K562 (cell line): Measurements from ENCODE around the gene AGMO. TPM values are rescaled to one million over a fixed set of nuclear protein-coding genes. Genes with fewer than 3 reads are reported as not detected.

Experiments used
- ATAC-seq: fragments of 200-7000 bp; cut with Tn5 transposase; 3 replicates; pipeline ENCODE4 v1.9.1; 2020; ENCODE audit warnings: moderate library complexity
- BruUV-seq: library from RNA; stranded (reverse); fragments of 400-500 nt; replicated peaks from 2 replicates; lab custom pipeline; 2021; lab: Mats Ljungman, UMichigan
- CTCF ChIA-PET: fragments of 300-600 bp; formaldehyde crosslinking; extraction: SDS; loops from one replicate; lab custom pipeline; 2021; ENCODE audit warnings: low intra/inter-chr PET ratio; lab: Yijun Ruan, JAX
- POLR2A ChIA-PET: fragments of 300-600, 350-650 bp; sonication (Branson Sonifier 250); formaldehyde crosslinking; extraction: SDS; loops from one replicate; lab custom pipeline; 2021; ENCODE audit warnings: antibody characterized with exemption, inconsistent platforms; lab: Yijun Ruan, JAX
- DNase-seq, 4 experiments: peaks; one replicate each; pipeline versions ENCODE4 v3.0.0 to v3.0.0-alpha.2; 2011 to 2018; ENCODE audit warnings: low spot score in 3 of 4, mixed read lengths in 3 of 4; ENCODE audit errors: extremely low read depth in 1 of 4
- FAIRE-seq: peaks from 2 replicates; lab custom pipeline; 2011; peaks lifted over from hg19 to GRCh38; lab: Jason Lieb, UNC
- H2AFZ ChIP-seq: 2 replicates; pipeline ENCODE4 v1.6.0; 2011; ENCODE audit warnings: low read depth, low read length, control low read depth, inconsistent platforms
- H3K27ac ChIP-seq: fragments of 200-600 bp; 3 replicates; pipeline ENCODE4 v1.8.0; 2011; ENCODE audit warnings: low read depth, mild to moderate bottlenecking, control low read depth, inconsistent platforms, low read length, moderate library complexity, mixed read lengths; ENCODE audit errors: extremely low read depth
- H3K27me3 ChIP-seq, 2 experiments: fragments of 300-600 bp in 1 of 2; 2 replicates in 1 of 2; 3 replicates in 1 of 2; pipeline versions ENCODE4 v1.6.0 to v1.8.0; 2011; ENCODE audit warnings: inconsistent platforms in 2 of 2, low read length in 2 of 2, mild to moderate bottlenecking in 1 of 2, mixed read lengths in 1 of 2, moderate library complexity in 1 of 2; ENCODE audit not compliant: control insufficient read depth in 2 of 2, insufficient read depth in 2 of 2
- H3K36me3 ChIP-seq: fragments of 300-600 bp; 3 replicates; pipeline ENCODE4 v1.8.0; 2011; ENCODE audit warnings: mild to moderate bottlenecking, low read length, inconsistent platforms; ENCODE audit not compliant: control insufficient read depth, insufficient read depth
- H3K4me1 ChIP-seq, 2 experiments: fragments of 200-600 bp in 1 of 2; replicated peaks in 1 of 2; 2 replicates in 1 of 2; 3 replicates in 1 of 2; pipeline versions ENCODE4 v1.5.1 to v1.8.0; 2011; ENCODE audit warnings: inconsistent platforms in 2 of 2, low read length in 2 of 2, mild to moderate bottlenecking in 1 of 2, mixed read lengths in 1 of 2, moderate library complexity in 1 of 2; ENCODE audit not compliant: control insufficient read depth in 2 of 2, insufficient read depth in 2 of 2
- H3K4me2 ChIP-seq: 2 replicates; pipeline ENCODE4 v1.6.1; 2011; ENCODE audit warnings: low read length, control low read depth, inconsistent platforms, mixed read lengths; ENCODE audit not compliant: insufficient read depth
- H3K4me3 ChIP-seq: fragments of 200-600 bp; sonication (generic), shearing (Covaris generic); 2 replicates; pipeline ENCODE4 v1.5.1; 2016; ENCODE audit warnings: control low read depth, inconsistent platforms
- H3K79me2 ChIP-seq: fragments of 200-600 bp; 3 replicates; pipeline ENCODE4 v1.8.0; 2011; ENCODE audit warnings: low read length, inconsistent platforms; ENCODE audit not compliant: control insufficient read depth, insufficient read depth
- H3K9ac ChIP-seq, 2 experiments: 2 replicates each; pipeline versions ENCODE4 v1.6.0 to v1.6.1; 2011; ENCODE audit warnings: low read depth in 2 of 2, low read length in 2 of 2, control low read depth in 1 of 2, inconsistent platforms in 1 of 2, mild to moderate bottlenecking in 1 of 2, mixed read lengths in 1 of 2; ENCODE audit not compliant: insufficient read depth in 1 of 2
- H3K9me1 ChIP-seq: one replicate; pipeline ENCODE4 v1.6.0; 2011; ENCODE audit warnings: inconsistent platforms, mild to moderate bottlenecking, low read length, moderate library complexity; ENCODE audit not compliant: control insufficient read depth, insufficient read depth
- H3K9me3 ChIP-seq: replicated peaks from 2 replicates; pipeline ENCODE4 v1.5.1; 2011; ENCODE audit warnings: low read depth, low read length, inconsistent platforms; ENCODE audit not compliant: control insufficient read depth, insufficient read depth
- H4K20me1 ChIP-seq: replicated peaks from 2 replicates; pipeline ENCODE4 v1.6.1; 2011; ENCODE audit warnings: low read length, inconsistent platforms, mixed read lengths; ENCODE audit not compliant: control insufficient read depth, insufficient read depth
- EGR1 ChIP-seq: fragments of 450-650 bp; conservative IDR thresholded peaks from 2 replicates; pipeline ENCODE4 v1.6.1; 2017; ENCODE audit warnings: mild to moderate bottlenecking
- TOE1 ChIP-seq, 2 experiments: fragments of 450-650 bp in 1 of 2; sonication (generic) in 1 of 2; formaldehyde crosslinking in 1 of 2; IDR thresholded peaks; 2 replicates each; pipeline versions ENCODE4 v1.7.1 to v1.8.0; 2016 to 2022; ENCODE audit warnings: borderline replicate concordance in 2 of 2, mild to moderate bottlenecking in 2 of 2, antibody characterized with exemption in 1 of 2, inconsistent platforms in 1 of 2, low read depth in 1 of 2, missing genetic modification reagents in 1 of 2, moderate library complexity in 1 of 2
- U2AF2 ChIP-seq: fragments of 200-400 bp; formaldehyde crosslinking; optimal IDR thresholded peaks from 2 replicates; pipeline ENCODE3; 2017; ENCODE audit warnings: low read depth, mild to moderate bottlenecking, low read length
- WGBS: fragments of 100-300 bp; shearing (Covaris generic); methylation state at CpG from one replicate; pipeline ENCODE4 v1.1.6; 2016; ENCODE audit warnings: low coverage, mixed read lengths; ENCODE audit not compliant: insufficient coverage; ENCODE audit errors: missing lambda C conversion rate; 5-methylcytosine and 5-hydroxymethylcytosine counted together
- in situ Hi-C: fragments of 300-500 bp; cut with MboI; formaldehyde crosslinking; loops from 4 replicates; pipeline ENCODE4 v1.15.0; 2018; ENCODE audit warnings: inconsistent platforms, mixed read lengths
- intact Hi-C: fragments of 100-400 bp; cut with micrococcal nuclease; formaldehyde crosslinking; loops from 2 replicates; pipeline ENCODE4 v1.14.2; 2022
- polyA plus RNA-seq, 8 experiments: library from polyadenylated mRNA; depleted of rRNA in 4 of 8; stranded (reverse) in 5 of 8; unstranded in 3 of 8; fragments of >200 nt; fragmentation: Nextera tagmentation in 2 of 8; fragmentation: Illumina TruSeq in 1 of 8; extraction: Ambion mirVana in 2 of 8; extraction: Trizol in 1 of 8; gene quantifications; 2 replicates each; pipeline versions ENCODE4 v1.2.1 to v1.2.3, GENCODE V29; 2011 to 2014; ENCODE audit warnings: inconsistent platforms in 1 of 8, missing spikeins in 1 of 8
- total RNA-seq, 7 experiments: library from RNA; depleted of rRNA in 6 of 7; stranded (reverse); fragments of >200 nt in 6 of 7; fragmentation: Illumina TruSeq in 2 of 7; extraction: Trizol in 2 of 7; gene quantifications; 2 replicates each; pipeline versions ENCODE4 v1.2.1 to v1.2.3, GENCODE V29; 2011 to 2021; ENCODE audit warnings: low replicate concordance in 1 of 7
- TF ChIP-seq, protein P1 (sequence below): fragments of 250-450 bp; sonication (Bioruptor Pico); IDR thresholded peaks from 2 replicates; pipeline ENCODE4 v1.8.0; 2022; ENCODE audit warnings: moderate library complexity, mild to moderate bottlenecking, inconsistent platforms

AGMO gene
- total and polyA plus RNA-seq, 9 of the 15 experiments (the other 6 are each of a cell fraction or from before 2014, with no cell fraction given) = 0.30 to 1.4 (median 0.69) TPM; not detected in 1

- no peak overlapping the region for H2AFZ ChIP-seq
- ATAC-seq = no peak
- in situ Hi-C loops (no loop called here), intact Hi-C loops (no loop called here)
- no peak for TF ChIP-seq TOE1 (IDR thresholded peaks at IDR 0.05; ENCODE audit: borderline replicate concordance)
- no peak for TF ChIP-seq TOE1 (CRISPR knock-in tag; IDR thresholded peaks at IDR 0.05; ENCODE audit: borderline replicate concordance, low read depth)
- TF ChIP-seq EGR1 = no peak
- TF ChIP-seq U2AF2 = no peak
- TF ChIP-seq, protein P1, sequence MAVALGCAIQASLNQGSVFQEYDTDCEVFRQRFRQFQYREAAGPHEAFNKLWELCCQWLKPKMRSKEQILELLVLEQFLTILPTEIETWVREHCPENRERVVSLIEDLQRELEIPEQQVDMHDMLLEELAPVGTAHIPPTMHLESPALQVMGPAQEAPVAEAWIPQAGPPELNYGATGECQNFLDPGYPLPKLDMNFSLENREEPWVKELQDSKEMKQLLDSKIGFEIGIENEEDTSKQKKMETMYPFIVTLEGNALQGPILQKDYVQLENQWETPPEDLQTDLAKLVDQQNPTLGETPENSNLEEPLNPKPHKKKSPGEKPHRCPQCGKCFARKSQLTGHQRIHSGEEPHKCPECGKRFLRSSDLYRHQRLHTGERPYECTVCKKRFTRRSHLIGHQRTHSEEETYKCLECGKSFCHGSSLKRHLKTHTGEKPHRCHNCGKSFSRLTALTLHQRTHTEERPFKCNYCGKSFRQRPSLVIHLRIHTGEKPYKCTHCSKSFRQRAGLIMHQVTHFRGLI (CRISPR knock-in tag) = no peak
- no peak for DNase-seq
- H3K27ac ChIP-seq = no peak overlapping the region
- no TSS peak for BruUV-seq
- ChIA-PET CTCF (no interaction called here), POLR2A (no interaction called here)
- H3K36me3 ChIP-seq = no peaks in the 10 kb centered on the region
- no peak overlapping the region for H3K4me2 ChIP-seq
- no peaks in the 10 kb centered on the region for H3K27me3 ChIP-seq
- no peaks in the 10 kb centered on the region for H3K9me1 ChIP-seq
- no peaks in the 10 kb centered on the region for H4K20me1 ChIP-seq
- 0% methylated on average over 7 of the region's 7 CpGs for WGBS
- H3K9ac ChIP-seq = no peak overlapping the region
- FAIRE-seq = no peak
- H3K4me1 ChIP-seq = no peaks in the 10 kb centered on the region
- H3K4me3 ChIP-seq = no peak overlapping the region
- no peaks in the 10 kb centered on the region for H3K9me3 ChIP-seq
- H3K79me2 ChIP-seq = no peaks in the 10 kb centered on the region
Measured at GRCh38 chr7:15197042-15197977, 364.5 kb downstream of the AGMO start.
